SK-N-SH (cell line): Measurements from ENCODE around the gene CORO1A. TPM values are rescaled to one million over a fixed set of nuclear protein-coding genes. Genes with fewer than 3 reads are reported as not detected.
"Not testable (repeated sequence)": the region's sequence is repeated elsewhere in the genome, so short reads cannot be mapped to it uniquely, and the experiment has no call there.

ENCODE experiments used
- CTCF ChIA-PET: fragments of 300-600, 350-600 bp; formaldehyde crosslinking; extraction: SDS; loops from one replicate; lab custom pipeline; 2021; lab: Yijun Ruan, JAX
- POLR2A ChIA-PET: fragments of 350-600 bp; sonication (Branson Sonifier 250); formaldehyde crosslinking; extraction: SDS; loops from one replicate; lab custom pipeline; 2020; ENCODE audit warnings: antibody characterized with exemption, inconsistent platforms; lab: Yijun Ruan, JAX
- DNase-seq: peaks from one replicate; pipeline ENCODE4 v3.0.0; 2012
- H2AFZ ChIP-seq: fragments of 200-600 bp; sonication (generic); 2 replicates; pipeline ENCODE4 v1.8.1; 2016; ENCODE audit warnings: antibody characterized with exemption, mild to moderate bottlenecking, low read depth
- H3F3A ChIP-seq: fragments of 200-600 bp; sonication (generic); replicated peaks from 2 replicates; pipeline ENCODE3; 2016; ENCODE audit warnings: antibody characterized with exemption, mild to moderate bottlenecking; ENCODE audit not compliant: insufficient read depth
- H3K27ac ChIP-seq, 2 experiments: fragments of 200-500 bp in 1 of 2; fragments of 200-600 bp in 1 of 2; sonication (Bioruptor generic) in 1 of 2; sonication (generic), shearing (Covaris generic) in 1 of 2; 2 replicates each; pipeline versions ENCODE4 v1.5.1 to v1.6.1; 2014 to 2016; ENCODE audit warnings: low read depth in 2 of 2, inconsistent platforms in 1 of 2, low read length in 1 of 2, mild to moderate bottlenecking in 1 of 2, mixed read lengths in 1 of 2
- H3K27me3 ChIP-seq: fragments of 200-600 bp; sonication (generic), shearing (Covaris generic); 2 replicates; pipeline ENCODE4 v1.6.1; 2016; ENCODE audit warnings: mixed run types; ENCODE audit not compliant: insufficient read depth
- H3K36me3 ChIP-seq, 2 experiments: fragments of 200-500 bp in 1 of 2; fragments of 200-600 bp in 1 of 2; sonication (Bioruptor generic) in 1 of 2; sonication (generic) in 1 of 2; replicated peaks in 1 of 2; 2 replicates each; pipeline versions ENCODE3 to v1.5.1; 2014 to 2016; ENCODE audit warnings: low read length in 1 of 2, mild to moderate bottlenecking in 1 of 2; ENCODE audit not compliant: insufficient read depth in 2 of 2, control insufficient read depth in 1 of 2
- H3K4me1 ChIP-seq, 2 experiments: fragments of 200-500 bp in 1 of 2; fragments of 200-600 bp in 1 of 2; sonication (Bioruptor generic) in 1 of 2; sonication (generic), shearing (Covaris generic) in 1 of 2; 2 replicates each; pipeline versions ENCODE4 v1.5.1 to v1.6.1; 2014 to 2016; ENCODE audit warnings: low read depth in 1 of 2, low read length in 1 of 2, mixed run types in 1 of 2; ENCODE audit not compliant: insufficient read depth in 2 of 2, control insufficient read depth in 1 of 2
- H3K4me2 ChIP-seq: fragments of 200-600 bp; sonication (generic), shearing (Covaris generic); 2 replicates; pipeline ENCODE4 v1.6.1; 2017; ENCODE audit warnings: mixed run types
- H3K4me3 ChIP-seq, 2 experiments: fragments of 200-500 bp in 1 of 2; fragments of 200-600 bp in 1 of 2; sonication (Bioruptor generic) in 1 of 2; sonication (generic), shearing (Covaris generic) in 1 of 2; 2 replicates each; pipeline versions ENCODE4 v1.5.1 to v1.8.1; 2014 to 2016; ENCODE audit warnings: low read depth in 2 of 2, inconsistent platforms in 1 of 2, low read length in 1 of 2, mild to moderate bottlenecking in 1 of 2, mixed read lengths in 1 of 2, moderate library complexity in 1 of 2
- H3K79me2 ChIP-seq: fragments of 200-600 bp; sonication (generic); 2 replicates; pipeline ENCODE4 v1.8.1; 2017; ENCODE audit warnings: mild to moderate bottlenecking; ENCODE audit not compliant: insufficient read depth
- H3K9ac ChIP-seq: fragments of 200-600 bp; sonication (generic); 2 replicates; pipeline ENCODE4 v1.6.1; 2017; ENCODE audit warnings: mixed run types
- H3K9me2 ChIP-seq: fragments of 200-600 bp; sonication (generic); 2 replicates; pipeline ENCODE4 v1.6.1; 2017; ENCODE audit warnings: mixed run types
- H3K9me3 ChIP-seq: fragments of 200-600 bp; sonication (generic); 2 replicates; pipeline ENCODE4 v1.6.1; 2017; ENCODE audit warnings: mixed run types, mild to moderate bottlenecking, moderate library complexity
- H4K20me1 ChIP-seq: fragments of 200-600 bp; sonication (generic); 2 replicates; pipeline ENCODE4 v1.6.1; 2017; ENCODE audit warnings: mild to moderate bottlenecking, mixed run types; ENCODE audit not compliant: insufficient read depth
- EP300 ChIP-seq, 2 experiments: IDR thresholded peaks; 2 replicates each; pipeline versions ENCODE4 v1.4.0 to v1.6.1; 2012; ENCODE audit warnings: borderline replicate concordance in 1 of 2, low read depth in 1 of 2, low read length in 1 of 2
- FOXJ3 ChIP-seq: sonication (generic); formaldehyde crosslinking; IDR thresholded peaks from 2 replicates; pipeline ENCODE4 v1.5.1; 2020; ENCODE audit warnings: mild to moderate bottlenecking, missing genetic modification reagents
- FOXM1 ChIP-seq: IDR thresholded peaks from 2 replicates; pipeline ENCODE4 v1.4.0; 2012; ENCODE audit warnings: low read depth, mild to moderate bottlenecking
- GABPA ChIP-seq: IDR thresholded peaks from 2 replicates; pipeline ENCODE4 v1.4.0; 2012; ENCODE audit warnings: low read depth, mild to moderate bottlenecking
- MAX ChIP-seq: IDR thresholded peaks from 2 replicates; pipeline ENCODE4 v1.4.0; 2012; ENCODE audit warnings: low read depth
- MEF2A ChIP-seq: IDR thresholded peaks from 2 replicates; pipeline ENCODE4 v1.4.0; 2012; ENCODE audit warnings: low read depth, borderline replicate concordance
- MXI1 ChIP-seq: IDR thresholded peaks from 2 replicates; pipeline ENCODE4 v1.6.1; 2012; ENCODE audit warnings: mild to moderate bottlenecking, low read depth, low read length, improper control_type of control experiment
- NRF1 ChIP-seq: IDR thresholded peaks from 2 replicates; pipeline ENCODE4 v1.6.1; 2012; ENCODE audit warnings: low read depth, mild to moderate bottlenecking, low read length
- POLR2AphosphoS5 ChIP-seq: IDR thresholded peaks from 2 replicates; pipeline ENCODE4 v1.6.1; 2012; ENCODE audit warnings: low read depth, low read length
- RCOR1 ChIP-seq: fragments of 150-350 bp; IDR thresholded peaks from 2 replicates; pipeline ENCODE4 v1.6.1; 2017; ENCODE audit warnings: antibody characterized with exemption, low read length
- RXRA ChIP-seq: IDR thresholded peaks from 2 replicates; pipeline ENCODE4 v1.4.0; 2012; ENCODE audit warnings: low read depth, mild to moderate bottlenecking, borderline replicate concordance
- SMC3 ChIP-seq: IDR thresholded peaks from 2 replicates; pipeline ENCODE4 v1.6.1; 2012; ENCODE audit warnings: low read depth, low read length, improper control_type of control experiment
- TCF12 ChIP-seq: IDR thresholded peaks from 2 replicates; pipeline ENCODE4 v1.4.0; 2012
- WGBS: methylation state at CpG from one replicate; pipeline ENCODE4 v1.1.6; 2017; ENCODE audit warnings: low lambda C conversion rate; 5-methylcytosine and 5-hydroxymethylcytosine counted together
- polyA plus RNA-seq, 3 experiments: library from polyadenylated mRNA; depleted of rRNA; stranded (reverse); fragments of >200 nt; gene quantifications; 2 replicates each; pipeline ENCODE4 v1.2.3, GENCODE V29; 2012
- TF ChIP-seq, protein P1 (sequence below): IDR thresholded peaks from 2 replicates; pipeline ENCODE4; 2012
- TF ChIP-seq, protein P2 (sequence below): fragments of 150-350 bp; IDR thresholded peaks from 2 replicates; pipeline ENCODE4 v1.6.1; 2016; ENCODE audit warnings: mild to moderate bottlenecking, low read depth, low read length
- TF ChIP-seq, protein P3 (sequence below): IDR thresholded peaks from 2 replicates; pipeline ENCODE4 v1.4.0; 2012; ENCODE audit warnings: low read depth, borderline replicate concordance
- TF ChIP-seq, protein P4 (sequence below): fragments of 200-600 bp; sonication (generic); IDR thresholded peaks from 2 replicates; pipeline ENCODE4 v1.6.1; 2017; ENCODE audit warnings: antibody characterized with exemption, mild to moderate bottlenecking, moderate library complexity
- TF ChIP-seq, protein P5 (sequence below): fragments of 150-350 bp; IDR thresholded peaks from 2 replicates; pipeline ENCODE4 v1.6.1; 2017; ENCODE audit warnings: antibody characterized with exemption, low read length, low read depth, borderline replicate concordance

Gene CORO1A
- polyA plus RNA-seq, 1 of the 3 experiments (the other 2 are of a cell fraction) = 13.5 TPM

DNA sequence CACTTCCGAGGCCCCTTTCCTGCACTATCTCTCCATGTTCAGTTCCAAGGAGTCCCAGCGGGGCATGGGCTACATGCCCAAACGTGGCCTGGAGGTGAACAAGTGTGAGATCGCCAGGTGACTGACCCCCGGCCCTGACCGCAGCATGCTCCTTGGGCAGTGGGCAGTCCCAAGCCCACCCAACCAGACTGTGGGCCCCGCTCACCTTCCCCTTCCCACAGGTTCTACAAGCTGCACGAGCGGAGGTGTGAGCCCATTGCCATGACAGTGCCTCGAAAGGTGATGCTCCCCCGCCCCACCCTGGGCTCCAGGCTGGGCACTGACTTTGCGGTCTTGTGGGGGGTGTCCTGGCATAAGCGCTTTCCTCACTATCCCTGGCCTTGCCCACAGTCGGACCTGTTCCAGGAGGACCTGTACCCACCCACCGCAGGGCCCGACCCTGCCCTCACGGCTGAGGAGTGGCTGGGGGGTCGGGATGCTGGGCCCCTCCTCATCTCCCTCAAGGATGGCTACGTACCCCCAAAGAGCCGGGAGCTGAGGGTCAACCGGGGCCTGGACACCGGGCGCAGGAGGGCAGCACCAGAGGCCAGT lies 4.7 kb downstream of the CORO1A start:
- 95% methylated on average over 10 of the region's 23 CpGs for whole genome bisulfite sequencing
- no peak overlapping the region for H3K9ac ChIP-seq

DNA sequence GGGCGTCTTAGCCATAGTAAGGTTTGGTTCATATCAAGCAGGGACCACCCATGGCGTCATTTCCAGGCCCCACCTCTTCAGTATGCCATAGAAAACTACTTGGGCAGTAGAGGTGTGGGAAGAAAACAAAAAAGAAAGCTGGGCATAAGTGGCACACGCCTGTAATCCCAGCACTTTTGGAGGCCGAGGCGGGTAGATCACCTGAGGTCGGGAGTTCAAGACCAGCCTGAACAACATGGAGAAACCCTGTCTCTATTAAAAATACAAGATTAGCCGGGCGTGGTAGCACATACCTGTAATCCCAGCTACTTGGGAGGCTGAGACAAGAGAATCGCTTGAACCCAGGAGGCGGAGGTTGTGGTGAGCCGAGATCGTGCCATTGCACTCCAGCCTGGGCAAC lies 7.8 kb downstream of the CORO1A start:
- CTCF ChIA-PET, H3K4me2 ChIP-seq: not testable (repeated sequence)

More for the DNA sequence above, 4.7 kb downstream of the CORO1A start:
- no peak for DNase-seq
- H3K27me3 ChIP-seq = no peaks in the 10 kb centered on the region
- no peak overlapping the region for H3K4me3 ChIP-seq
- no peaks in the 10 kb centered on the region for H3K9me2 ChIP-seq
- no peaks in the 10 kb centered on the region for H4K20me1 ChIP-seq
- H3K4me2 ChIP-seq = no peak overlapping the region
- H3F3A ChIP-seq = no peaks in the 10 kb centered on the region
- peaks cover 0 to 6% of the 10 kb centered on the region in 2 experiments for H3K36me3 ChIP-seq
- H3K9me3 ChIP-seq = no peaks in the 10 kb centered on the region
- no peaks in the 10 kb centered on the region for H3K79me2 ChIP-seq
- ChIA-PET CTCF (interaction anchor here (0.9 to 1.3 kb wide), 2 partner anchors 50 to 78 kb away, joined by 3 read pairs; no protein-coding TSS in a partner anchor), POLR2A (no interaction called here)
- no peak overlapping the region for H2AFZ ChIP-seq
- TF ChIP-seq RXRA (no peak), MEF2A (no peak), MXI1 (no peak), RCOR1 (no peak), MAX (no peak), NRF1 (no peak), POLR2AphosphoS5 (no peak), TCF12 (no peak), GABPA (no peak), SMC3 (no peak), EP300 (IDR thresholded peaks at IDR 0.05; ENCODE audit: borderline replicate concordance in 1 of 2, low read depth in 1 of 2, low read length in 1 of 2) (no peak), FOXM1 (no peak), FOXJ3 (CRISPR knock-in tag) (no peak)
- TF ChIP-seq, protein P1, sequence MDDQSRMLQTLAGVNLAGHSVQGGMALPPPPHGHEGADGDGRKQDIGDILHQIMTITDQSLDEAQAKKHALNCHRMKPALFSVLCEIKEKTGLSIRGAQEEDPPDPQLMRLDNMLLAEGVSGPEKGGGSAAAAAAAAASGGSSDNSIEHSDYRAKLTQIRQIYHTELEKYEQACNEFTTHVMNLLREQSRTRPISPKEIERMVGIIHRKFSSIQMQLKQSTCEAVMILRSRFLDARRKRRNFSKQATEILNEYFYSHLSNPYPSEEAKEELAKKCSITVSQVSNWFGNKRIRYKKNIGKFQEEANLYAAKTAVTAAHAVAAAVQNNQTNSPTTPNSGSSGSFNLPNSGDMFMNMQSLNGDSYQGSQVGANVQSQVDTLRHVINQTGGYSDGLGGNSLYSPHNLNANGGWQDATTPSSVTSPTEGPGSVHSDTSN = no peak
- TF ChIP-seq, protein P2, sequence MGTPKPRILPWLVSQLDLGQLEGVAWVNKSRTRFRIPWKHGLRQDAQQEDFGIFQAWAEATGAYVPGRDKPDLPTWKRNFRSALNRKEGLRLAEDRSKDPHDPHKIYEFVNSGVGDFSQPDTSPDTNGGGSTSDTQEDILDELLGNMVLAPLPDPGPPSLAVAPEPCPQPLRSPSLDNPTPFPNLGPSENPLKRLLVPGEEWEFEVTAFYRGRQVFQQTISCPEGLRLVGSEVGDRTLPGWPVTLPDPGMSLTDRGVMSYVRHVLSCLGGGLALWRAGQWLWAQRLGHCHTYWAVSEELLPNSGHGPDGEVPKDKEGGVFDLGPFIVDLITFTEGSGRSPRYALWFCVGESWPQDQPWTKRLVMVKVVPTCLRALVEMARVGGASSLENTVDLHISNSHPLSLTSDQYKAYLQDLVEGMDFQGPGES = no peak
- TF ChIP-seq, protein P3, sequence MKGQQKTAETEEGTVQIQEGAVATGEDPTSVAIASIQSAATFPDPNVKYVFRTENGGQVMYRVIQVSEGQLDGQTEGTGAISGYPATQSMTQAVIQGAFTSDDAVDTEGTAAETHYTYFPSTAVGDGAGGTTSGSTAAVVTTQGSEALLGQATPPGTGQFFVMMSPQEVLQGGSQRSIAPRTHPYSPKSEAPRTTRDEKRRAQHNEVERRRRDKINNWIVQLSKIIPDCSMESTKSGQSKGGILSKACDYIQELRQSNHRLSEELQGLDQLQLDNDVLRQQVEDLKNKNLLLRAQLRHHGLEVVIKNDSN = no peak
- TF ChIP-seq, protein P4, sequence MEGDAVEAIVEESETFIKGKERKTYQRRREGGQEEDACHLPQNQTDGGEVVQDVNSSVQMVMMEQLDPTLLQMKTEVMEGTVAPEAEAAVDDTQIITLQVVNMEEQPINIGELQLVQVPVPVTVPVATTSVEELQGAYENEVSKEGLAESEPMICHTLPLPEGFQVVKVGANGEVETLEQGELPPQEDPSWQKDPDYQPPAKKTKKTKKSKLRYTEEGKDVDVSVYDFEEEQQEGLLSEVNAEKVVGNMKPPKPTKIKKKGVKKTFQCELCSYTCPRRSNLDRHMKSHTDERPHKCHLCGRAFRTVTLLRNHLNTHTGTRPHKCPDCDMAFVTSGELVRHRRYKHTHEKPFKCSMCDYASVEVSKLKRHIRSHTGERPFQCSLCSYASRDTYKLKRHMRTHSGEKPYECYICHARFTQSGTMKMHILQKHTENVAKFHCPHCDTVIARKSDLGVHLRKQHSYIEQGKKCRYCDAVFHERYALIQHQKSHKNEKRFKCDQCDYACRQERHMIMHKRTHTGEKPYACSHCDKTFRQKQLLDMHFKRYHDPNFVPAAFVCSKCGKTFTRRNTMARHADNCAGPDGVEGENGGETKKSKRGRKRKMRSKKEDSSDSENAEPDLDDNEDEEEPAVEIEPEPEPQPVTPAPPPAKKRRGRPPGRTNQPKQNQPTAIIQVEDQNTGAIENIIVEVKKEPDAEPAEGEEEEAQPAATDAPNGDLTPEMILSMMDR = no peak
- TF ChIP-seq, protein P5, sequence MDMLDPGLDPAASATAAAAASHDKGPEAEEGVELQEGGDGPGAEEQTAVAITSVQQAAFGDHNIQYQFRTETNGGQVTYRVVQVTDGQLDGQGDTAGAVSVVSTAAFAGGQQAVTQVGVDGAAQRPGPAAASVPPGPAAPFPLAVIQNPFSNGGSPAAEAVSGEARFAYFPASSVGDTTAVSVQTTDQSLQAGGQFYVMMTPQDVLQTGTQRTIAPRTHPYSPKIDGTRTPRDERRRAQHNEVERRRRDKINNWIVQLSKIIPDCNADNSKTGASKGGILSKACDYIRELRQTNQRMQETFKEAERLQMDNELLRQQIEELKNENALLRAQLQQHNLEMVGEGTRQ = no peak
- H3K4me1 ChIP-seq = peaks cover 0 to 21% of the 10 kb centered on the region in 2 experiments; a peak in 1 of 4 replicates
- H3K27ac ChIP-seq = no peak overlapping the region; a peak in 1 of 4 replicates

GRCh38 chr16:30193098-30193497 lies 9.7 kb downstream of the CORO1A start:
- H3K9ac ChIP-seq, H3K36me3 ChIP-seq, H3K9me3 ChIP-seq, H3K4me3 ChIP-seq, H2AFZ ChIP-seq, H3F3A ChIP-seq, H3K27ac ChIP-seq, H3K9me2 ChIP-seq, CTCF ChIA-PET, DNase-seq, H3K27me3 ChIP-seq, H3K4me2 ChIP-seq, H3K79me2 ChIP-seq, H4K20me1 ChIP-seq, POLR2A ChIA-PET, H3K4me1 ChIP-seq: not testable (repeated sequence)
- no CpG with 5 or more reads among the region's 21 CpGs for WGBS

More for the DNA sequence above, 7.8 kb downstream of the CORO1A start:
- H3K9ac ChIP-seq, H3K4me3 ChIP-seq, H3K27me3 ChIP-seq, DNase-seq, H3K9me2 ChIP-seq, H4K20me1 ChIP-seq, H3K9me3 ChIP-seq, H2AFZ ChIP-seq, H3K79me2 ChIP-seq, POLR2A ChIA-PET, H3K36me3 ChIP-seq, H3K27ac ChIP-seq, H3F3A ChIP-seq, H3K4me1 ChIP-seq: not testable (repeated sequence)
- WGBS = 97% methylated on average over 6 of the region's 12 CpGs
